AG09319 (cell line): ENCODE data around the gene GRIK3.
"Not testable (repeated sequence)": the region's sequence is repeated elsewhere in the genome, so short reads cannot be mapped to it uniquely, and the experiment has no call there.

Experiments used
- DNase-seq: peaks from one replicate; pipeline ENCODE4 v3.0.0-alpha.2; 2010; ENCODE audit warnings: low read depth; ENCODE audit errors: extremely low read depth
- CTCF ChIP-seq: IDR thresholded peaks from 2 replicates; pipeline ENCODE4 v1.5.1; 2011; ENCODE audit warnings: low read depth, mild to moderate bottlenecking, inconsistent platforms, low read length, moderate library complexity

Gene GRIK3

GRCh38 chr1:36900128-36900527 is 134.2 kb downstream of the GRIK3 start:
- no peak for DNase-seq

GRCh38 chr1:36897813-36898212 is 136.5 kb downstream of the GRIK3 start:
- not testable (repeated sequence) for DNase-seq

More at GRCh38 chr1:36900128-36900527, 134.2 kb downstream of the GRIK3 start:
- TF ChIP-seq CTCF = no peak

- no peak for DNase-seq
- TF ChIP-seq CTCF = no peak
These were observed 139.5 kb downstream of the GRIK3 start for GRCh38 chr1:36894824-36895223.

- no peak for DNase-seq
- TF ChIP-seq CTCF = no peak
These were observed 143.5 kb downstream of the GRIK3 start for GRCh38 chr1:36890776-36891175.

- no peak for DNase-seq
- TF ChIP-seq CTCF = no peak
These were observed 144.7 kb downstream of the GRIK3 start for GRCh38 chr1:36889478-36890226.

- no peak for TF ChIP-seq CTCF
- no peak for DNase-seq
These were observed 145.4 kb downstream of the GRIK3 start for GRCh38 chr1:36888811-36889477.

- no peak for TF ChIP-seq CTCF
- no peak for DNase-seq
These were observed 148.6 kb downstream of the GRIK3 start for GRCh38 chr1:36885540-36886357.
